Measurements from ENCODE around the gene RASA2.

RASA2 gene

GRCh38 chr3:141644931-141645330 lies 158.1 kb downstream of the RASA2 start:
- no peak for DNase-seq (ENCODE audit: extremely low read depth, low read depth)
- no peak overlapping the region for H3K4me3 ChIP-seq (replicated peaks; ENCODE audit: low read depth, low read length)
- peak; percentile 80 for TF ChIP-seq CTCF (IDR thresholded peaks at IDR 0.05; ENCODE audit: low read depth, low read length, missing control alignments)

- peak; percentile 46 for DNase-seq (ENCODE audit: extremely low read depth, low read depth)
- H3K4me3 ChIP-seq (replicated peaks; ENCODE audit: low read depth, low read length): no peak overlapping the region
- TF ChIP-seq CTCF (IDR thresholded peaks at IDR 0.05; ENCODE audit: low read depth, low read length, missing control alignments): no peak
These were observed 160.1 kb downstream of the RASA2 start for GRCh38 chr3:141646760-141647561.

GRCh38 chr3:141647562-141647915 lies 160.7 kb downstream of the RASA2 start:
- no peak for TF ChIP-seq CTCF (IDR thresholded peaks at IDR 0.05; ENCODE audit: low read depth, low read length, missing control alignments)
- DNase-seq (ENCODE audit: extremely low read depth, low read depth): no peak
- H3K4me3 ChIP-seq (replicated peaks; ENCODE audit: low read depth, low read length): no peak overlapping the region

GRCh38 chr3:141648055-141648910 lies 161.5 kb downstream of the RASA2 start:
- no peak overlapping the region for H3K4me3 ChIP-seq (replicated peaks; ENCODE audit: low read depth, low read length)

GRCh38 chr3:141649871-141650270 lies 163.0 kb downstream of the RASA2 start:
- DNase-seq (ENCODE audit: extremely low read depth, low read depth): no peak
- H3K4me3 ChIP-seq (replicated peaks; ENCODE audit: low read depth, low read length): no peak overlapping the region
- no peak for TF ChIP-seq CTCF (IDR thresholded peaks at IDR 0.05; ENCODE audit: low read depth, low read length, missing control alignments)

More at GRCh38 chr3:141648055-141648910, 161.5 kb downstream of the RASA2 start:
- no peak for DNase-seq (ENCODE audit: extremely low read depth, low read depth)
- TF ChIP-seq CTCF (IDR thresholded peaks at IDR 0.05; ENCODE audit: low read depth, low read length, missing control alignments): no peak

- no peak for TF ChIP-seq CTCF (IDR thresholded peaks at IDR 0.05; ENCODE audit: low read depth, low read length, missing control alignments)
- no peak for DNase-seq (ENCODE audit: extremely low read depth, low read depth)
- H3K4me3 ChIP-seq (replicated peaks; ENCODE audit: low read depth, low read length): no peak overlapping the region
These were observed 164.0 kb downstream of the RASA2 start for GRCh38 chr3:141650783-141651182.

Measured in HFF-Myc (cell line).